Stimulated activated CD4-positive, alpha-beta T cell treated with anti-CD3 and anti-CD28 coated beads, TNF-alpha, amount 100 ng/mL, for 48 hours (primary cell): Measurements from ENCODE around the gene LPP.
A peak's percentile ranks its signal among the peaks of the same experiment; 100 is the strongest.

Source experiments
- DNase-seq, 3 donors: peaks; one replicate each; pipeline ENCODE4 v3.0.0-alpha.2; 2020; ENCODE audit warnings: low read depth in 3 of 3

Gene LPP

GRCh38 chr3:188670446-188670845 lies 516.5 kb downstream of the LPP start:
- no peak for DNase-seq

- no peak for DNase-seq
Observed at GRCh38 chr3:188671971-188672370, 518.0 kb downstream of the LPP start.

GRCh38 chr3:188672840-188673239 lies 518.9 kb downstream of the LPP start:
- no peak for DNase-seq

- no peak for DNase-seq
Observed at GRCh38 chr3:188673646-188674186, 519.8 kb downstream of the LPP start.

- no peak for DNase-seq
Observed at GRCh38 chr3:188674595-188674994, 520.6 kb downstream of the LPP start.

GRCh38 chr3:188677344-188677743 lies 523.4 kb downstream of the LPP start:
- no peak for DNase-seq

GRCh38 chr3:188680189-188680588 lies 526.2 kb downstream of the LPP start:
- DNase-seq: no peak

- no peak for DNase-seq
Observed at GRCh38 chr3:188680605-188681004, 526.6 kb downstream of the LPP start.

- no peak for DNase-seq
Observed at GRCh38 chr3:188682316-188682715, 528.4 kb downstream of the LPP start.

GRCh38 chr3:188683032-188683521 lies 529.1 kb downstream of the LPP start:
- peak in 2 of 3 donors; percentile 26 to 44 for DNase-seq

GRCh38 chr3:188684276-188684675 lies 530.3 kb downstream of the LPP start:
- no peak for DNase-seq

- no peak for DNase-seq
Observed at GRCh38 chr3:188685789-188686188, 531.8 kb downstream of the LPP start.

- no peak for DNase-seq
Observed at GRCh38 chr3:188686324-188686723, 532.4 kb downstream of the LPP start.

- DNase-seq: no peak
Observed at GRCh38 chr3:188687389-188687788, 533.4 kb downstream of the LPP start.

- no peak for DNase-seq
Observed at GRCh38 chr3:188689101-188689574, 535.2 kb downstream of the LPP start.

GRCh38 chr3:188690064-188690463 lies 536.1 kb downstream of the LPP start:
- no peak for DNase-seq

- no peak for DNase-seq
Observed at GRCh38 chr3:188691004-188691403, 537.0 kb downstream of the LPP start.

- no peak for DNase-seq
Observed at GRCh38 chr3:188691665-188692064, 537.7 kb downstream of the LPP start.

GRCh38 chr3:188692700-188693099 lies 538.7 kb downstream of the LPP start:
- no peak for DNase-seq

- no peak for DNase-seq
Observed at GRCh38 chr3:188693435-188693834, 539.5 kb downstream of the LPP start.

- DNase-seq: no peak
Observed at GRCh38 chr3:188695241-188695640, 541.3 kb downstream of the LPP start.

GRCh38 chr3:188697127-188697526 lies 543.2 kb downstream of the LPP start:
- peak in 1 of 3 donors; percentile 10 for DNase-seq

GRCh38 chr3:188698436-188698835 lies 544.5 kb downstream of the LPP start:
- no peak for DNase-seq

GRCh38 chr3:188700501-188700900 lies 546.5 kb downstream of the LPP start:
- peak in 1 of 3 donors; percentile 13 for DNase-seq
